ENCODE measurements around the gene RPL9.
"Not testable (repeated sequence)": the region's sequence is repeated elsewhere in the genome, so short reads cannot be mapped to it uniquely, and the experiment has no call there.

RPL9 gene

DNA sequence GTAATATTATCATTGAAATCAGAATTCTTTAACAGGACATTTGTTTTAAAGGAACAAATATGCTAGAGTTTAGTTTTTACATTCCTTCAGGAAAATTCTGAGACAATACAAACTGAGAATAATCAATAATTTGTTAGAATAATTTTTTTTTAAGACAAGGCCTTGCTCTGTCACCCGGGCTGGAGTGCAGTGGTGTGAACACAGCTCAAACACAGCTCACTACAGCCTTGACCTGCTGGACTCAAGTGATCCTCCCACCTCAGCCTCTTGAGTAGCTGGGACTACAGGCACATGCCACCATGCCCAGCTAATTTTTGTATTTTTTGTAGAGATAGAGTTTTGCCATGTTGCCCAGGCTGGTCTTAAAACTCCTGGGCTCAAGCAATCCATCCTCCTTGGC lies 33.4 kb downstream of the RPL9 start:
- DNase-seq (ENCODE audit: low read depth): not testable (repeated sequence)

DNA sequence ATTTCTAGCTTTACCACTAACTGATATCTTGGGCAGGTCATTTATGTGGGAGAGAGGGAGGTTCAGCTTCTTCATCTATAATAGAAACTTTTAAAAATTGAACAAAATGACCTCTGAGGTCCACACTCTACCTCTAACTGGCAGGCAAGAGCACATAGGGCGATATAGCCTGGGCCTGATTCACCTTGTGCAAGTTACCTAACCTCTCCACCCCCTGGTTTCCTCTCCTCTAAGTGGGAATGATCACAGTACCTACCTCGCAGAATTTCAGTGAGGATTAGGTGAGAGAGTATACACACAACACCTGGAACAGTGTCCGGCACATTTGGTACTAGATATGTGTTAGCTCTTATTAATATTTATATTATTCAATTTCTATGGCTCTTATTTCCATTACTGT lies 36.5 kb downstream of the RPL9 start:
- DNase-seq (ENCODE audit: low read depth): no peak

DNA sequence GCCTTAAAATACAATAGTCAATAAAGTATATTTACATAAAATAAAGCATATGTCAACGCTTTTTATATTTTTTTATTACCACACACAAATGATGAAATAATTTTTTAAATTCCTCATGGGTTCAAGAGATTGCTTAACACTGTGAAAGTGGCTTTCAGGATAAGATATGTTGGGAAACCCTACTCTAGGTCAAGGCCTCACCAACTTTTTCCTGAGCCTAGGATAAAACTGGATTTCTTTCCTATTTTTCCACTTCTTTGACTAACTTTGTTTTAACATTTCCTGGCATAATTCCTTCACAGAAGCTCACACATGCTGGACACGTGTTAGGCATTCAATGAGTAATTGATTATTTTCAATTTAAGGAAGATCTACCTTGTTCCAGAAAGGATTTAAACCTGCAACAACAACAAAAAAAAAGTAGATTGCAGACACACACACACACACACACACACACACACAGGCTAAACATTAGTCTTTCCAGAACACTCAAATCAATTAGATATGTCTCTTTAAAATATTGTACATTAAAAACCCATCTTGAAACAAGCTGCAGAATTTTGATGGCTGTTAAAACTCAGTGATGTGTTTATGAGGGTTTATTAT lies 42.9 kb downstream of the RPL9 start:
- DNase-seq (ENCODE audit: low read depth): no peak

DNA sequence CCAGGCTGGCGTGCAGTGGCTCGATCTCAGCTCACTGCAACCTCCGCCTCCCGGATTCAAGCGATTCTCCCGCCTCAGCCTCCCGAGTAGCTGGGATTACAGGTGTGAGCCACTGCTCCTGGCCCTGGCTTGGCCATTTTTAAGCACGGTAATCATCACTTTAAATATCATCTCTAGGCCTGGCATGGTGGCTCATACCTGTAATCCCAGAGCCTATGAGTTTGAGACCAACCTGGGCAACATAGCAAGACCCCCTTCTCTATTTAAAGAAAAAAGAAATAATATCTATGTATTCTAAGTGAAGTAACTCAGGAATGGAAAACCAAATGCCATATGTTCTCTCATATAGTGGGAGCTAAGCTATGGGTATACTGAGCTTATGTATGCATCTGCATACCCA lies 47.2 kb downstream of the RPL9 start:
- DNase-seq (ENCODE audit: low read depth): not testable (repeated sequence)

DNA sequence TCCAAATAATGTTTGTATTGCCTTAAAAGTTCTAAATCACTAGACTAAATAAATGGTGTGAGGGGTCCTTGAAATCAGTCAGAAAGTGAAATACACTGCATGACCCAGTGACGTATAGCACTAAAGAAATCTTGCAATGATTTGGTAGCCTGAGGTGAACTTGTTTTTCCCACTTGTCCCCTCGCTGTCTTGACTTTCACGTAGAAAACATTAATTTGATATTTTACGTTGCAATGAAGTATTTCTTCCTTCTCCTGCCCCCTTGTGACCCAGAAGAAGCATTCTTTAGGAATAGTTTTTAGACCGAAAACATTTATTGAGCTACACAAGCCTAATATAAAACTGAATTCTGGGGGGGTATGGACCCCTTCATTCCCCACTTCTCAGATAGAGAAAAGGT lies 48.3 kb downstream of the RPL9 start:
- no peak for DNase-seq (ENCODE audit: low read depth)

DNA sequence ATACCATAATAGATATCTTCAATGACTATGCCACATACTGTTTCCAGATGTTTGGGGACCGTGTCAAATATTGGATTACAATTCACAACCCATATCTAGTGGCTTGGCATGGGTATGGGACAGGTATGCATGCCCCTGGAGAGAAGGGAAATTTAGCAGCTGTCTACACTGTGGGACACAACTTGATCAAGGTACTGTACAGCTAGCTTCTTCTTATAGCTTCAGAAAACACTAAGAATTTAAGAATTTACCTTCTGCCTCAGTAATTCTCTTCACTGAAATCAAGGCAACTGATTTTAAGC lies 51.2 kb downstream of the RPL9 start:
- DNase-seq (ENCODE audit: low read depth): no peak

DNA sequence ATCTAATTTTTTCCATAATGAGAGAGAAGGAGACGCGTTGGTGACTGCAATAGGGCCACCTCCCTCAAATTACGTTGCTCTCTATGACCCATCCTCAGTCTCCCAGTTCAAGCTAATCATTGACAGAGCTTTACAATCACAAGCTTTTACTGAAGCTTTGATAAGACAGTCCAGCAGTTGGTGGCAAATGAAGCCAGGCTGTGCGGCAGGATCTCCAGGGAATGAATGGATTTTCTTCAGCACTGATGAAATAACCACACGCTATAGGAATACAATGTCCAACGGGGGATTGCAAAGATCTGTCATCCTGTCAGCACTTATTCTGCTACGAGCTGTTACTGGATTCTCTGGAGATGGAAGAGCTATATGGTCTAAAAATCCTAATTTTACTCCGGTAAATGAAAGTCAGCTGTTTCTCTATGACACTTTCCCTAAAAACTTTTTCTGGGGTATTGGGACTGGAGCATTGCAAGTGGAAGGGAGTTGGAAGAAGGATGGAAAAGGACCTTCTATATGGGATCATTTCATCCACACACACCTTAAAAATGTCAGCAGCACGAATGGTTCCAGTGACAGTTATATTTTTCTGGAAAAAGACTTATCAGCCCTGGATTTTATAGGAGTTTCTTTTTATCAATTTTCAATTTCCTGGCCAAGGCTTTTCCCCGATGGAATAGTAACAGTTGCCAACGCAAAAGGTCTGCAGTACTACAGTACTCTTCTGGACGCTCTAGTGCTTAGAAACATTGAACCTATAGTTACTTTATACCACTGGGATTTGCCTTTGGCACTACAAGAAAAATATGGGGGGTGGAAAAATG lies 51.7 kb downstream of the RPL9 start, which contains the start of gene KLB:
Gene KLB (plus strand): TSS at position 168 of the 821 bp plus-strand sequence. CDS start 20 bp downstream, at position 188.
- DNase-seq (ENCODE audit: low read depth): no peak

Data from stimulated activated CD4-positive, alpha-beta T cell treated with anti-CD3 and anti-CD28 coated beads, Interleukin-2, amount 100 ng/mL, for 4 hours (primary cell).